ENCODE data around the gene LRRC34.

Gene LRRC34

GRCh38 chr3:169813278-169813677, 574 bp upstream of the LRRC34 start:
- no peak for DNase-seq

- no peak for DNase-seq
Observed at GRCh38 chr3:169811631-169812331, 923 bp downstream of the LRRC34 start.

GRCh38 chr3:169809230-169809795, 3.4 kb downstream of the LRRC34 start:
- no peak for DNase-seq

DNA sequence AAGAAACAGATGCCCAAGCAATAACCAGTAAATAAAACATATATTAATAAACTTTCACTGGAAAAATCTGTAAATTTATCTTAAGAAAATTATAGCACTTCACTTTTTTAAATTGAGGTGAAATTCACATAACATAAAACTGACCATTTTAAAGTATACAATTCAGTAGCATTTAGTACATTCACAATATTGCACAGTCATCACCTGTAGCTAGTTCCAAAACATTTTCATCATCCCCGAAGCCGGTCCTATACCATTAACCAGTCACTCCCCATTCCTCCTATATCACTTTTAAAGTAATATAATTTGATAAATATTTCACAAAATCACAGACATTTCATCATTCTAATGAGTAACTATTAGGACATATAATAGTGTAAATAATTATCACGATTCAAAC, 8.0 kb downstream of the LRRC34 start:
- DNase-seq = no peak

- no peak for DNase-seq
Observed at GRCh38 chr3:169792359-169792758, 20.3 kb downstream of the LRRC34 start.

DNA sequence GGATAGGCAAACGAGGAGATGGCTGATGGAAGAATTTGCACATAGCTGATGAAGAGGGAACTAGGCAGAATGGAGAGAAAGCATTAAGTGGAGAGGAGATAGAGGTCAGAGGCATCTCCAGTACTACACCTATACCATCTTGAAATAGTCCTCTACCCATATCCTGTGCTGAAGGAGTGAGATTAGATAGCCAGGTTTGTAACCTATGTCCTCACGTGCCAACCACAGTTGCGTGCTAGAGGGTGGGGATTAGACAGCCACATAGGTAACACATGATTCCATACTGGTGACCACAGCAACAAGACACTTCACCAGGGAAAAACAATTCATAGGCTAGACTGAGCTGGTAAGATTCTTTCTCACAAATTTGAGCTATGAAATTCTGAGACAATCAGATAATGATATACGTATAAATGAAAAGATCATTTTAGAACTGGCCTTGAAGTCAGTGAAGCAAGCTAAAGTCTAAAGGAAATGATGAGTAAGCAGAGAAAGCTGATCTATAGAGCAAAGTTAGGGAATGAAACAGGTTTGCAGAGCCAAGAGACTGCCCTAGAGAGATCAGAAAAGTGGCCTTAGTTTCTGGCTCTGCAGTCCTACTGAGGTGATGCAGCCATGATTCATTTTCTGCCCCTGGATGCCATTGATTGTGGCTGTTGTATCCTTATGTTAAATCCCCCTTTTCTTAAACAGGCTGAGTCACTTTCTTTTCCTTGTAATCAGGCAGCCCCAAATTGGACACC, 21.8 kb downstream of the LRRC34 start:
- no peak for DNase-seq

DNA sequence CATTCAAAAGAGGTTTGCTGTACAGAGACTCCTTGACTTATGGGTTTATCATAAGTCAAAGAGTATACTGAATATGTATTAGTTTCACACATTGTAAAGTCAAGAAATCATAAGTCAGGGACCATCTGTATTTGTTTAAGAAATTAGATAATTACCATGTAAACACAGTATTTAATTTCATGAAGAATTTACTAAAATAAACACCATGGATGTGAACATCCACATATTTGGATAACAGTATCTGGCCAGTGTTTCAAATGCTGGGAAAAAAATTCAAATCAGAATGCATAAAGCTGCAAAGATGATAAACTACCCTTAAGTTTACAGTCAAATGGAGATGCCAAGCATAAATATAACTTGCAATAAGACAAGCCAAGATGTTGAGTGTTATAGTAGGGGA, 22.5 kb downstream of the LRRC34 start:
- no peak for DNase-seq

GRCh38 chr3:169787791-169788190, 24.9 kb downstream of the LRRC34 start:
- DNase-seq = no peak

DNA sequence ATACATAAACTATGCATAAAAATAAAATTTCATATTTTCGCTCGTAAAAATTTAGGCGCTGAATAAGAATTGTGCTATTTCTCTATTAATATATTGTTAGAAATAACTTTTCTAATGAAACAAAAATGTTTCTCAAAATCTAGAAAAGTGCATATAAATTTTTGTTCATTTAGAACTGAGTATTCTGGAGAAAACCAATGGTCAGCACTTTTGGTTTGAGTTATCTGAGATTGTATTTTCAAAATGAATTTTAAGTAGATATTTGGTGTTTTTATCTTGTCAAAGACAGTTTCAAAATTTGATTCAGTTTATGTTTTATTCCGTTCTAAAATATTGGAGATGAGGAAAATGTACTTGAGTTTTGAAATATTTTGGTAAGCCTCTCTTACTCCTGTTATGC, 25.6 kb downstream of the LRRC34 start:
- no peak for DNase-seq

- DNase-seq = no peak
Observed at GRCh38 chr3:169781209-169781855, 31.4 kb downstream of the LRRC34 start.

- DNase-seq = no peak
Observed at GRCh38 chr3:169780742-169781141, 32.0 kb downstream of the LRRC34 start.

DNA sequence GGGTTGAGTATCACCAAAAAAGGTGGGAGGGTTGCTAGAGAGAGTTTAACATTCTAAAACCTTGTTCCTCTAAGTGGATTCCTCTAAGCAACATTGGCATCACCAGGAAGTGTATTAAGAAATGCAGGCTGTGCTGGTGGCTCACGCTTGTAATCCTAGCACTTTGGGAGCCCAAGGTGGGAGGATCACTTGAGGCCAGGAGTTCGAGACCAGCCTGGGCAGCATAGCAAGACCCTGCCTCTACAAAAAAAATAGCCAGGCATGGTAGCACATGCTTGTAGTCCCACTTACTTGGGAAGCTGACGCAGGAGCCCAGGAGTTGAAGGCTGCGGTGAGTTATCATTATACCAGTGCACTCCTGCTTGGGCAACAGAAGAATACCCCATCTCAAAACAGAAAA, 34.9 kb downstream of the LRRC34 start:
- DNase-seq = no peak

- no peak for DNase-seq
Observed at GRCh38 chr3:169774186-169774585, 38.5 kb downstream of the LRRC34 start.

GRCh38 chr3:169772897-169773816, 39.5 kb downstream of the LRRC34 start, which contains the start of gene MYNN:
MYNN (plus strand) TSS chr3:169773396; CDS start chr3:169774296, 900 bp downstream.
- peak; percentile 91 for DNase-seq

- no peak for DNase-seq
Observed at GRCh38 chr3:169772305-169772896, 40.3 kb downstream of the LRRC34 start.

GRCh38 chr3:169771497-169772304, 41.0 kb downstream of the LRRC34 start:
- DNase-seq = peak; percentile 59

DNA sequence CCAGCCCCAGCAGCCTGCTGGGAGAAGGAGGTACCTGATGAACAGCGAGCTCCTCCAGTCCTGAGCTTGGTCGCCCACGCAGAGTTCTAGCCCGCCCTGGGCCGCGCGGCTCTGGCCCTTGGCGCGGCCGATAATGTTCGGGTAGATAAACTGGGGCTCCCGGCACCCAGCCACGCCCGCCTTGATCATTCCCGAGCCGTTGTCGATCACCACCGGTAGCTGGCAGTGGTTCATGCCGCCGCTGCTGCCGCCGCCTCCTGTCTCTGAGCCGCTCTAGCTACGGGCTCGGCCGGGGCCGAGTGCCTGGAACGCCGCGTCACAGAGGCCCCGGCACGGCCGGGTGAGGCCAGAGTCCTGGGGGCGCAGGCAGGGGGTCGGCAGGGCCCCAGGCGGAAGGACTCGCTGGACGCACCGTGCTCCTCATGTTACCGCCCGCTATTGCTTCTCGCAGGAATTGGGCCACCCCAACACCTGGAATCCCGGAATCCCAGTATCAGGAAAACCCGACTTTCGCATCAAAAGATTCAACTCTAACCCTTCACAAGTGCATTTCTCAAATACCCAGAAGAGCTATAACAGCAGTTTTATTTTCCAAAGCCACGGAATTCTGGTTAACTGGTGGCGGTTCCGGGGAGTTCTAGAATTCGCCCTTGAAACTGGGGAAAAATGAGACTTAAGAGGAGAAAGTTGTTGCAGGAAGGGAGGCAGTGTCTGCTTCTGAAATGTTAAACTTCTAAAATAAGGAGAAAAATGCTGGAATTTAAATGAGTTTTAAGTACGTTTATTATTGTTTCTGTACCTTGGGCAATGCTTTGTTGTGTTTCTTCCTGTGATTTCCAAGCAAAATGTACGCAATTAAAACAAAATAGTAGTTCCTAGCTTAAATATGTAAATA, 43.2 kb downstream of the LRRC34 start, which contains the start of gene ACTRT3:
ACTRT3 (minus strand) TSS at position 275 of the 895 bp plus-strand sequence; CDS start at position 234, 41 bp downstream.
- DNase-seq = peak; percentile 65

DNA sequence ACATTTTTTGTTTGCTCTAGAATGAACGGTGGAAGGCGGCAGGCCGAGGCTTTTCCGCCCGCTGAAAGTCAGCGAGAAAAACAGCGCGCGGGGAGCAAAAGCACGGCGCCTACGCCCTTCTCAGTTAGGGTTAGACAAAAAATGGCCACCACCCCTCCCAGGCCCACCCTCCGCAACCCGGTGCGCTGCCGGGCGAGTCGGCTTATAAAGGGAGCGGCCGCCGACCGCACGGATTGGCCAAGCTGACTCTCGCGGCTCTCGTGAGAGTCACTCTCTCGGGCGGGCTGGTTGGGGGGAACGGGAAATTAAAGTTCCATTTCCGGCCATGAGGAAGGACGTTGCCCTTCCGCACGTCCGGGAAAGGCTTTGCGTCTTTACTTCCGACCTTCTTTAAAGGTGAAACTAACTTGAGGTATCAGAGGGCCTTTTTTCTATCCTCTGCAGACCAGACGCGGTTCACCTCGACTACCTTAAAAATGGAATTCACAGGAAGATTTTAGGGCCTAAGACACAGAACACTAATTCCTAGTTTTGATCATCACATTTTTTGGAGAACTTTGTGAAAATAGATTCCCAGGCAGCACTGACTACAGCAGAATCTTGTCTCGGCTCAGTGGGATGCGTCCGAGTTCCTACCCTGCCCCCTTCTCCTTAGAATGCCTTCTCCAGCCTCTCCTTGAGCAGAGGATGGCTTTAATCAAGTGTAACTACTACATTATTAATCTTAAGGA, 47.7 kb downstream of the LRRC34 start, which contains the start of gene TERC:
TERC (minus strand) TSS at position 179 of the 731 bp plus-strand sequence.
- DNase-seq = peak; percentile 88

DNA sequence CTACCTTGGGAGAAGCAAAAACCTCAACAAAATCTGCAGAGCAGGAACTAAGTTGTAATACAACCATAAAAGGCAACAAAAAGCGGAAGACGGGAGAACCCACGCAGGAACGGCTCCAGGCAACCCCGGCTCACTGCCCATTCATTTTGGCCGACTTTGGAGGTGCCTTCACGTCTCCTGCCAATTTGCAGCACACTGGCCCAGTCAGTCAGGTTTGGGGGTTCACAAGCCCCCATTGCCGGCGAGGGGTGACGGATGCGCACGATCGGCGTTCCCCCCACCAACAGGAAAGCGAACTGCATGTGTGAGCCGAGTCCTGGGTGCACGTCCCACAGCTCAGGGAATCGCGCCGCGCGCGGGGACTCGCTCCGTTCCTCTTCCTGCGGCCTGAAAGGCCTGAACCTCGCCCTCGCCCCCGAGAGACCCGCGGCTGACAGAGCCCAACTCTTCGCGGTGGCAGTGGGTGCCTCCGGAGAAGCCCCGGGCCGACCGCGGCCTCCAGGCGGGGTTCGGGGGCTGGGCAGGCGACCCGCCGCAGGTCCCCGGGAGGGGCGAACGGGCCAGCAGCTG, 48.3 kb downstream of the LRRC34 start:
- no peak for DNase-seq

Data from activated CD4-positive, CD25-positive, alpha-beta regulatory T cell treated with anti-CD3 and anti-CD28 coated beads, Interleukin-2, amount 50 U/mL, for 72 hours (primary cell).